H9 (cell line): Measurements from ENCODE around the gene STK24. TPM values are rescaled to one million over a fixed set of nuclear protein-coding genes. Genes with fewer than 3 reads are reported as not detected.

Experiments used
- DNase-seq: peaks from one replicate; pipeline ENCODE4 v3.0.0-alpha.2; 2017
- H2AFZ ChIP-seq: one replicate; pipeline ENCODE4 v1.6.1; 2013; ENCODE audit warnings: mild to moderate bottlenecking, low read length, control low read depth, moderate library complexity
- H2AK5ac ChIP-seq: 2 replicates; pipeline ENCODE4 v1.6.1; 2013; ENCODE audit warnings: low read length, control low read depth, mixed read lengths; ENCODE audit not compliant: insufficient read length
- H2BK120ac ChIP-seq: one replicate; pipeline ENCODE4 v1.6.1; 2013; ENCODE audit warnings: low read depth, mild to moderate bottlenecking, low read length, control low read depth, inconsistent platforms; ENCODE audit not compliant: poor library complexity, severe bottlenecking
- H2BK12ac ChIP-seq: 2 replicates; pipeline ENCODE4 v1.6.1; 2013; ENCODE audit warnings: low read length, control low read depth, mixed read lengths, low read depth; ENCODE audit not compliant: insufficient read length
- H2BK15ac ChIP-seq: 2 replicates; pipeline ENCODE4 v1.6.1; 2013; ENCODE audit warnings: low read depth, low read length, control low read depth
- H2BK20ac ChIP-seq: one replicate; pipeline ENCODE4 v1.6.1; 2013; ENCODE audit warnings: low read depth, mild to moderate bottlenecking, low read length, control low read depth, inconsistent platforms; ENCODE audit not compliant: poor library complexity, severe bottlenecking
- H2BK5ac ChIP-seq: 2 replicates; pipeline ENCODE4 v1.6.1; 2013; ENCODE audit warnings: low read length, control low read depth, mixed read lengths; ENCODE audit not compliant: insufficient read length
- H3K14ac ChIP-seq: 2 replicates; pipeline ENCODE4 v1.6.1; 2013; ENCODE audit warnings: low read length, control low read depth; ENCODE audit not compliant: insufficient read depth
- H3K18ac ChIP-seq: 2 replicates; pipeline ENCODE4 v1.6.1; 2013; ENCODE audit warnings: low read depth, mild to moderate bottlenecking, mixed read lengths, low read length, control low read depth; ENCODE audit not compliant: insufficient read length
- H3K23ac ChIP-seq: 2 replicates; pipeline ENCODE4 v1.6.1; 2013; ENCODE audit warnings: low read length, control low read depth, mixed read lengths, low read depth; ENCODE audit not compliant: insufficient read length
- H3K23me2 ChIP-seq: 2 replicates; pipeline ENCODE4 v1.6.1; 2013; ENCODE audit warnings: low read depth, mild to moderate bottlenecking, mixed read lengths, low read length, control low read depth; ENCODE audit not compliant: insufficient read length, poor library complexity, severe bottlenecking
- H3K27ac ChIP-seq: 2 replicates; pipeline ENCODE4 v1.5.1; 2013; ENCODE audit warnings: low read length, control low read depth, mixed read lengths, low read depth; ENCODE audit not compliant: insufficient read length
- H3K27me3 ChIP-seq: 2 replicates; pipeline ENCODE4 v1.6.1; 2013; ENCODE audit warnings: low read length, control low read depth, inconsistent platforms; ENCODE audit not compliant: insufficient read depth
- H3K4ac ChIP-seq: 2 replicates; pipeline ENCODE4 v1.6.1; 2013; ENCODE audit warnings: low read depth, mild to moderate bottlenecking, control low read depth, inconsistent platforms, low read length, moderate library complexity
- H3K4me1 ChIP-seq: 2 replicates; pipeline ENCODE4 v1.6.1; 2013; ENCODE audit warnings: low read length, control low read depth, inconsistent platforms; ENCODE audit not compliant: insufficient read depth
- H3K4me2 ChIP-seq: 2 replicates; pipeline ENCODE4 v1.6.1; 2013; ENCODE audit warnings: low read length, control low read depth, mixed read lengths; ENCODE audit not compliant: insufficient read length, insufficient read depth
- H3K56ac ChIP-seq: 2 replicates; pipeline ENCODE4 v1.6.1; 2013; ENCODE audit warnings: low read depth, mild to moderate bottlenecking, mixed read lengths, low read length, control low read depth; ENCODE audit not compliant: insufficient read length
- H3K79me1 ChIP-seq: 2 replicates; pipeline ENCODE4 v1.6.1; 2013; ENCODE audit warnings: low read depth, mild to moderate bottlenecking, moderate library complexity, low read length, control low read depth, inconsistent platforms; ENCODE audit not compliant: insufficient read depth, poor library complexity, severe bottlenecking
- H3K79me2 ChIP-seq: 2 replicates; pipeline ENCODE4 v1.6.1; 2013; ENCODE audit warnings: low read length, control low read depth, inconsistent platforms; ENCODE audit not compliant: insufficient read depth
- H3K9ac ChIP-seq: 2 replicates; pipeline ENCODE4 v1.6.1; 2013; ENCODE audit warnings: low read length, control low read depth, mixed read lengths; ENCODE audit not compliant: insufficient read length; ENCODE audit errors: extremely low read depth
- H3K9me3 ChIP-seq: one replicate; pipeline ENCODE4 v1.6.1; 2013; ENCODE audit warnings: low read depth, low read length, inconsistent platforms; ENCODE audit not compliant: control insufficient read depth
- H3T11ph ChIP-seq: one replicate; pipeline ENCODE4 v1.6.1; 2013; ENCODE audit warnings: mild to moderate bottlenecking, low read length, control low read depth, inconsistent platforms
- H4K20me1 ChIP-seq: one replicate; pipeline ENCODE4 v1.6.1; 2013; ENCODE audit not compliant: control insufficient read depth, insufficient read length, insufficient read depth
- H4K5ac ChIP-seq: 2 replicates; pipeline ENCODE4 v1.6.1; 2013; ENCODE audit warnings: low read depth, mild to moderate bottlenecking, mixed read lengths, low read length, control low read depth; ENCODE audit not compliant: insufficient read length
- H4K8ac ChIP-seq: replicated peaks from 2 replicates; pipeline ENCODE4 v1.6.1; 2013; ENCODE audit warnings: low read length, control low read depth, mixed read lengths, low read depth; ENCODE audit not compliant: insufficient read length
- H4K91ac ChIP-seq: 2 replicates; pipeline ENCODE4 v1.6.1; 2013; ENCODE audit warnings: low read depth, mild to moderate bottlenecking, moderate library complexity, mixed read lengths, low read length, control low read depth; ENCODE audit not compliant: insufficient read length
- H3K27ac Mint-ChIP-seq, 3 experiments: 2 replicates in 2 of 3; 3 replicates in 1 of 3; pipeline ENCODE4 v1.8.0; 2020 to 2021; ENCODE audit warnings: mixed read lengths in 3 of 3, mild to moderate bottlenecking in 1 of 3, moderate library complexity in 1 of 3
- H3K27me3 Mint-ChIP-seq: 2 replicates; pipeline ENCODE4 v1.8.0; 2021; ENCODE audit warnings: low read depth, mild to moderate bottlenecking, moderate library complexity, mixed read lengths
- H3K36me3 Mint-ChIP-seq, 3 experiments: 2 replicates in 2 of 3; 3 replicates in 1 of 3; pipeline ENCODE4 v1.8.0; 2020 to 2021; ENCODE audit warnings: low read depth in 3 of 3, mixed read lengths in 3 of 3; ENCODE audit not compliant: insufficient read depth in 1 of 3
- H3K4me1 Mint-ChIP-seq, 2 experiments: 2 replicates each; pipeline ENCODE4 v1.8.0; 2020; ENCODE audit warnings: mixed read lengths in 2 of 2
- H3K4me3 Mint-ChIP-seq, 2 experiments: 2 replicates in 1 of 2; 3 replicates in 1 of 2; pipeline ENCODE4 v1.8.0; 2020 to 2021; ENCODE audit warnings: mild to moderate bottlenecking in 2 of 2, mixed read lengths in 2 of 2, moderate library complexity in 1 of 2
- H3K9me3 Mint-ChIP-seq, 2 experiments: 2 replicates in 1 of 2; 3 replicates in 1 of 2; pipeline ENCODE4 v1.8.0; 2020; ENCODE audit warnings: mild to moderate bottlenecking in 2 of 2, mixed read lengths in 2 of 2, moderate library complexity in 1 of 2
- CTCF ChIP-seq: fragments of 200-600 bp; sonication (generic); conservative IDR thresholded peaks from 3 replicates; pipeline ENCODE4 v1.8.0; 2021; ENCODE audit warnings: antibody characterized with exemption, mild to moderate bottlenecking
- WGBS: extraction: QIAGEN DNeasy Blood & Tissue Kit; methylation state at CpG from one replicate; pipeline ENCODE4 v1.1.7; 2013; ENCODE audit warnings: missing lambda C conversion rate, low lambda C conversion rate, mixed read lengths; ENCODE audit not compliant: insufficient read length; ENCODE audit errors: extremely low coverage; 5-methylcytosine and 5-hydroxymethylcytosine counted together
- total RNA-seq: library from RNA; stranded (reverse); gene quantifications from 2 replicates; pipeline ENCODE4 v1.2.1, GENCODE V29; 2021

The STK24 gene
- total RNA-seq, 1 experiment from 2014 or later, result 134 TPM

GRCh38 chr13:98432638-98433037, 144.3 kb downstream of the STK24 start:
- Histone ChIP-seq H3K18ac (no peak overlapping the region), H4K91ac (no peak overlapping the region), H3K23me2 (no peaks in the 10 kb centered on the region), H3K79me1 (no peaks in the 10 kb centered on the region), H2AFZ (no peak overlapping the region), H4K5ac (no peak overlapping the region), H2BK12ac (no peak overlapping the region), H3K4me1 (no peaks in the 10 kb centered on the region), H3K27me3 (no peaks in the 10 kb centered on the region), H3K14ac (no peak overlapping the region), H2BK20ac (no peak overlapping the region), H3K9ac (no peak overlapping the region), H3K23ac (no peak overlapping the region), H3K56ac (no peak overlapping the region), H2BK15ac (no peak overlapping the region), H3K4me2 (no peak overlapping the region), H2BK120ac (no peak overlapping the region), H3K79me2 (no peaks in the 10 kb centered on the region), H4K20me1 (no peaks in the 10 kb centered on the region), H2AK5ac (no peak overlapping the region), H3T11ph (no peak overlapping the region), H3K4ac (no peak overlapping the region), H4K8ac (no peak overlapping the region), H3K9me3 (no peaks in the 10 kb centered on the region), H2BK5ac (no peak overlapping the region), H3K27ac (no peak overlapping the region)
- H3K9me3 Mint-ChIP-seq, result no peaks in the 10 kb centered on the region
- no peaks in the 10 kb centered on the region for H3K27me3 Mint-ChIP-seq
- peak overlapping the region in 2 of 3 experiments; percentile 17 to 70; a peak in 4 of 7 replicates for H3K27ac Mint-ChIP-seq
- H3K4me3 Mint-ChIP-seq, result no peak overlapping the region
- peaks cover 0 to 36% (median 22%) of the 10 kb centered on the region in 3 experiments; a peak in 5 of 7 replicates for H3K36me3 Mint-ChIP-seq
- WGBS, result no CpG with 5 or more reads among the region's 11 CpGs
- no peak for TF ChIP-seq CTCF
- DNase-seq, result no peak
- peaks cover 2 to 5% of the 10 kb centered on the region in 2 experiments; a peak in 2 of 4 replicates for H3K4me1 Mint-ChIP-seq
